Measurements from ENCODE around the gene MBD5. TPM values are rescaled to one million over a fixed set of nuclear protein-coding genes. Genes with fewer than 3 reads are reported as not detected.

Gene MBD5
- total RNA-seq, 4 donors from 2014 or later: 51.2 to 85.9 (median 72.6) TPM

GRCh38 chr2:148523315-148523714, 502.4 kb downstream of the MBD5 start:
- no peak overlapping the region for H3K4me3 ChIP-seq (replicated peaks in 1 of 3)
- intact Hi-C loops (cut with DNase I): loop anchor here (10.0 kb wide), 1 partner anchor 529 kb away; no protein-coding TSS in a partner anchor
- no peaks in the 10 kb centered on the region for H3K9me3 ChIP-seq
- H3K27me3 ChIP-seq: no peaks in the 10 kb centered on the region
- WGBS, 2 donors: 38 to 52% methylated on average over 1 of the region's 1 CpG
- H3K4me1 ChIP-seq: peaks cover 20 to 22% of the 10 kb centered on the region in 2 donors
- TF ChIP-seq POLR2A (IDR thresholded peaks at IDR 0.05): no peak
- TF ChIP-seq, protein P1, sequence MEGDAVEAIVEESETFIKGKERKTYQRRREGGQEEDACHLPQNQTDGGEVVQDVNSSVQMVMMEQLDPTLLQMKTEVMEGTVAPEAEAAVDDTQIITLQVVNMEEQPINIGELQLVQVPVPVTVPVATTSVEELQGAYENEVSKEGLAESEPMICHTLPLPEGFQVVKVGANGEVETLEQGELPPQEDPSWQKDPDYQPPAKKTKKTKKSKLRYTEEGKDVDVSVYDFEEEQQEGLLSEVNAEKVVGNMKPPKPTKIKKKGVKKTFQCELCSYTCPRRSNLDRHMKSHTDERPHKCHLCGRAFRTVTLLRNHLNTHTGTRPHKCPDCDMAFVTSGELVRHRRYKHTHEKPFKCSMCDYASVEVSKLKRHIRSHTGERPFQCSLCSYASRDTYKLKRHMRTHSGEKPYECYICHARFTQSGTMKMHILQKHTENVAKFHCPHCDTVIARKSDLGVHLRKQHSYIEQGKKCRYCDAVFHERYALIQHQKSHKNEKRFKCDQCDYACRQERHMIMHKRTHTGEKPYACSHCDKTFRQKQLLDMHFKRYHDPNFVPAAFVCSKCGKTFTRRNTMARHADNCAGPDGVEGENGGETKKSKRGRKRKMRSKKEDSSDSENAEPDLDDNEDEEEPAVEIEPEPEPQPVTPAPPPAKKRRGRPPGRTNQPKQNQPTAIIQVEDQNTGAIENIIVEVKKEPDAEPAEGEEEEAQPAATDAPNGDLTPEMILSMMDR (IDR thresholded peaks at IDR 0.05): peak in 1 of 6 experiments; percentile 11
- DNase-seq: no peak
- no peak overlapping the region for H3K27ac ChIP-seq
- no peaks in the 10 kb centered on the region for H3K36me3 ChIP-seq

DNA sequence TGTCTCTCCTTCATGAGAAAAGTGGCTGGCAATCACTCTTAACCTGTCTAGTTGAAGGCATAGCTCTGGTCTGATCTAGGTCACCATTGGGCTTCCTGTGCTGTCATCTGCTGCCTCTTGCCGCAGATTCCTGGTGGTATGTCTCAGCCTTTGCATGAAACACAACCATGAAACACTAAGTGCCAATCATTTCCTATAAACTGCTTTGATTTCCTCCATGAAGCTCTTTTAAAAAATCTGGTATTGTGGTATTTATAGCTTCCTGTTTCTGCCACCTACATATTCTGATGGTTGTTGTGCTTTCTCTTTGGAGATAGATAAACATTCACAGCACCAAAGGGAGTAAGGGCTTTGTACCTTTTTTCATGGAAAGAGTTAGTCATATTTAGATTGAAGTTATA, 503.6 kb downstream of the MBD5 start:
- DNase-seq: no peak
- intact Hi-C loops (cut with DNase I): loop anchor here (10.0 kb wide), 1 partner anchor 530 kb away; no protein-coding TSS in a partner anchor
- Histone ChIP-seq H3K36me3 (no peaks in the 10 kb centered on the region), H3K9me3 (no peaks in the 10 kb centered on the region), H3K27me3 (no peaks in the 10 kb centered on the region), H3K4me3 (replicated peaks in 1 of 3) (no peak overlapping the region), H3K27ac (peak overlapping the region; percentile 26 to 55 (median 31)), H3K4me1 (peaks cover 20 to 22% of the 10 kb centered on the region in 2 donors)
- TF ChIP-seq, protein P1 (IDR thresholded peaks at IDR 0.05): no peak
- TF ChIP-seq POLR2A (IDR thresholded peaks at IDR 0.05): no peak
- 38 to 64% methylated on average over 1 of the region's 1 CpG for WGBS, 2 donors

GRCh38 chr2:148525130-148525529, 504.2 kb downstream of the MBD5 start:
- DNase-seq: no peak
- H3K27me3 ChIP-seq: no peaks in the 10 kb centered on the region
- H3K4me1 ChIP-seq: peaks cover 20 to 22% of the 10 kb centered on the region in 2 donors
- intact Hi-C loops (cut with DNase I): loop anchor here (10.0 kb wide), 1 partner anchor 530 kb away; no protein-coding TSS in a partner anchor
- no peak overlapping the region for H3K27ac ChIP-seq
- H3K4me3 ChIP-seq (replicated peaks in 1 of 3): no peak overlapping the region
- 95 to 100% methylated on average over 2 of the region's 2 CpGs for WGBS, 2 donors
- H3K9me3 ChIP-seq: no peaks in the 10 kb centered on the region
- TF ChIP-seq POLR2A (IDR thresholded peaks at IDR 0.05): no peak
- TF ChIP-seq, protein P1 (IDR thresholded peaks at IDR 0.05): no peak
- no peaks in the 10 kb centered on the region for H3K36me3 ChIP-seq

GRCh38 chr2:148526509-148527346, 505.8 kb downstream of the MBD5 start:
- Histone ChIP-seq H3K27me3 (no peaks in the 10 kb centered on the region), H3K36me3 (no peaks in the 10 kb centered on the region), H3K9me3 (no peaks in the 10 kb centered on the region), H3K27ac (no peak overlapping the region), H3K4me3 (replicated peaks in 1 of 3) (no peak overlapping the region), H3K4me1 (peaks cover 7 to 14% of the 10 kb centered on the region in 2 donors)
- DNase-seq: no peak
- WGBS, 2 donors: 69 to 70% methylated on average over 9 of the region's 9 CpGs
- TF ChIP-seq POLR2A (IDR thresholded peaks at IDR 0.05): no peak
- TF ChIP-seq, protein P1 (IDR thresholded peaks at IDR 0.05): no peak
- intact Hi-C loops (cut with DNase I): loop anchor here (10.0 kb wide), 1 partner anchor 532 kb away; no protein-coding TSS in a partner anchor

Measured in thyroid gland (tissue), 4 donors.